KMS-11 (cell line): ENCODE results near the gene ZBTB20.

Experiments used
- H2AFZ ChIP-seq: fragments of 200-600 bp; sonication (generic); 2 replicates; pipeline ENCODE4 v1.6.1; 2016; ENCODE audit warnings: antibody characterized with exemption, mixed run types, low read depth
- H3K27ac ChIP-seq: fragments of 200-600 bp; sonication (generic); 2 replicates; pipeline ENCODE4 v1.6.1; 2016; ENCODE audit warnings: mild to moderate bottlenecking, mixed run types
- H3K27me3 ChIP-seq: fragments of 200-600 bp; sonication (generic); 2 replicates; pipeline ENCODE4 v1.6.1; 2017; ENCODE audit warnings: mild to moderate bottlenecking, low read depth, mixed run types, moderate library complexity; ENCODE audit not compliant: insufficient read depth
- H3K36me3 ChIP-seq: fragments of 200-600 bp; sonication (generic); 2 replicates; pipeline ENCODE4 v1.6.1; 2017; ENCODE audit warnings: mild to moderate bottlenecking, mixed run types; ENCODE audit not compliant: insufficient read depth
- H3K4me1 ChIP-seq: fragments of 200-600 bp; sonication (generic); 2 replicates; pipeline ENCODE4 v1.6.1; 2016; ENCODE audit warnings: mild to moderate bottlenecking, low read depth, mixed run types; ENCODE audit not compliant: poor library complexity, severe bottlenecking
- H3K4me2 ChIP-seq: fragments of 200-600 bp; sonication (generic); 2 replicates; pipeline ENCODE4 v1.7.0; 2016; ENCODE audit warnings: mild to moderate bottlenecking, mixed run types
- H3K4me3 ChIP-seq: fragments of 200-600 bp; sonication (generic); IDR thresholded peaks from 2 replicates; pipeline ENCODE4 v1.6.1; 2017; ENCODE audit warnings: low read depth, low read length, mixed read lengths; ENCODE audit not compliant: insufficient read depth
- H3K79me2 ChIP-seq: fragments of 200-600 bp; sonication (generic); 2 replicates; pipeline ENCODE4 v1.6.1; 2016; ENCODE audit warnings: low read depth, mixed run types; ENCODE audit not compliant: insufficient read depth
- H3K9ac ChIP-seq: fragments of 200-600 bp; sonication (generic); 2 replicates; pipeline ENCODE4 v1.6.1; 2016; ENCODE audit warnings: mild to moderate bottlenecking, mixed run types
- H4K20me1 ChIP-seq: fragments of 200-600 bp; sonication (generic); 2 replicates; pipeline ENCODE4 v1.6.1; 2016; ENCODE audit warnings: mild to moderate bottlenecking, mixed run types; ENCODE audit not compliant: insufficient read depth
- CTCF ChIP-seq: fragments of 200-600 bp; sonication (generic); conservative IDR thresholded peaks from 2 replicates; pipeline ENCODE4 v1.6.1; 2017; ENCODE audit warnings: low read depth, mild to moderate bottlenecking, antibody characterized with exemption, low read length, moderate library complexity, mixed read lengths

The ZBTB20 gene

DNA sequence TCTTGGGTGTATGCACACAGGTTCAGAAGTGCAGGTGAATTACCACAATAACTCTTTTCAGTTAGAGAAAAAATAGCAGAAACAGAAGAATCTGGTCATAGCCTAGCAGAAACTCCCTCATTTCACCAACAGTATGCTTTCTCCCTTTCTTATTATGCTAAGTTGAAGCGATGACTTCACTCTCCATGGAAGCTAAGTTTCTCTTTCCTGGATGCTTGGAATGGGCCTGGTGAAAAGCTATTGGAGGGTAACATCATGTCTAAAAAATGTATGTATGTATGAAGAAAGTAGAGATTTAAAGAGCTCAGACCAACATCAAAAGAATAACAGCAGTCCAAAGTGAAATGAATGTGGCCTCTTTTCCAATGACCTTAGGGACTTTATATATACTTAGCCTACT, 707.8 kb downstream of the ZBTB20 start:
- Histone ChIP-seq H3K36me3 (no peaks in the 10 kb centered on the region), H4K20me1 (no peaks in the 10 kb centered on the region), H3K4me1 (no peaks in the 10 kb centered on the region), H3K27me3 (no peaks in the 10 kb centered on the region), H3K4me2 (no peak overlapping the region), H3K4me3 (no peak overlapping the region), H3K79me2 (no peaks in the 10 kb centered on the region), H3K9ac (no peak overlapping the region), H3K27ac (no peak overlapping the region), H2AFZ (no peak overlapping the region)
- TF ChIP-seq CTCF, result no peak

DNA sequence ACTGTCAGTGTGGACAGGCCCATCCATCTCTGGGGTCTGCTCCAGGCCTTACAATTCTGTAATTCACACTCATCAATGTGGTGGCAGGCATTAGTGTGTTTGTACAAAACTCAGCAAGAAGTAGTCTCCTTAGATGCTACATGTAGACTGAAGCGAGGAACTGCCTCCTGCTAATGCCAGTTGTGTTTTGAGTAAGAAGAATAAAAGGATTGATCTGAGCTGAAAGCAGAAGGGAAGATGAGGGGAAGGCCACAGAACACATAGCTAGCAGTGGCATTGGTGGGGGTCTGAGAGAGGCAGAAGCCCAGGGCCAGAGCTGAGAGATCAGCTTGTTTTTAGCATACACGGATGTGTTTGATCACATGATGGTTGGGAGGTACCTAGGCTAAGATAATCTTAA, 709.2 kb downstream of the ZBTB20 start:
- H3K27ac ChIP-seq, result no peak overlapping the region
- H2AFZ ChIP-seq, result no peak overlapping the region
- no peaks in the 10 kb centered on the region for H3K4me1 ChIP-seq
- no peaks in the 10 kb centered on the region for H3K36me3 ChIP-seq
- no peaks in the 10 kb centered on the region for H3K27me3 ChIP-seq
- H3K4me3 ChIP-seq, result no peak overlapping the region
- H3K4me2 ChIP-seq, result no peak overlapping the region
- no peaks in the 10 kb centered on the region for H3K79me2 ChIP-seq
- H4K20me1 ChIP-seq, result no peaks in the 10 kb centered on the region
- TF ChIP-seq CTCF, result no peak
- H3K9ac ChIP-seq, result no peak overlapping the region

GRCh38 chr3:114436182-114436581, 710.9 kb downstream of the ZBTB20 start:
- Histone ChIP-seq H3K4me3 (no peak overlapping the region), H2AFZ (no peak overlapping the region), H3K79me2 (no peaks in the 10 kb centered on the region), H3K4me2 (no peak overlapping the region), H4K20me1 (no peaks in the 10 kb centered on the region), H3K27ac (no peak overlapping the region), H3K27me3 (no peaks in the 10 kb centered on the region), H3K4me1 (no peaks in the 10 kb centered on the region), H3K9ac (no peak overlapping the region), H3K36me3 (no peaks in the 10 kb centered on the region)
- TF ChIP-seq CTCF, result no peak

GRCh38 chr3:114435386-114436115, 711.5 kb downstream of the ZBTB20 start:
- no peaks in the 10 kb centered on the region for H3K27me3 ChIP-seq
- TF ChIP-seq CTCF, result no peak
- no peaks in the 10 kb centered on the region for H3K4me1 ChIP-seq
- no peak overlapping the region for H3K4me2 ChIP-seq
- H3K9ac ChIP-seq, result no peak overlapping the region
- no peaks in the 10 kb centered on the region for H3K79me2 ChIP-seq
- no peak overlapping the region for H3K27ac ChIP-seq
- H2AFZ ChIP-seq, result no peak overlapping the region
- H3K36me3 ChIP-seq, result no peaks in the 10 kb centered on the region
- H3K4me3 ChIP-seq, result no peak overlapping the region
- no peaks in the 10 kb centered on the region for H4K20me1 ChIP-seq
